ENCODE measurements around the gene ZNF844. TPM values are rescaled to one million over a fixed set of nuclear protein-coding genes. Genes with fewer than 3 reads are reported as not detected.
A peak's percentile ranks its signal among the peaks of the same experiment; 100 is the strongest.

Gene ZNF844
- total and polyA plus RNA-seq, 10 of the 15 experiments (the other 5 are each of a cell fraction or from before 2014, with no cell fraction given): 0.16 to 1.1 (median 0.70) TPM

DNA sequence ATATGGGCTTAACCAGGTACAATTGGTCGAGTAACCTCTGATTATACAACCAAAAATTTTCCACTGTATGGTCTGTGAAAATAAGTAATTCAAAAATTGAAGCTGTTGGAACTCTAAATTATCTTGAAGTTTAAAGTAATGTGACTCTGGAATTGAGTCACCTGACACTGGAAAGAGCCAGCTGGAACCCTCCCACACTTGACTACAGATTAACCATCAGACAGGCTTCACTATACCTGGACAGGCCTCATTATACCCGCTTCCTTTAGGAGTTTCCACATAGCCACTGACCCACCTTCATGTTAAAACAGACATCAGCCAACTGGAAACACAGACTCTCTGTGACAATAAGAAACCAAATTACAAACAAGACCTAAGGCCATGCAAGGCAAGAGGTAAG is 30.3 kb upstream of the ZNF844 start (continued):
- TF ChIP-seq EED (IDR thresholded peaks at IDR 0.05; ENCODE audit: low read depth): no peak

DNA sequence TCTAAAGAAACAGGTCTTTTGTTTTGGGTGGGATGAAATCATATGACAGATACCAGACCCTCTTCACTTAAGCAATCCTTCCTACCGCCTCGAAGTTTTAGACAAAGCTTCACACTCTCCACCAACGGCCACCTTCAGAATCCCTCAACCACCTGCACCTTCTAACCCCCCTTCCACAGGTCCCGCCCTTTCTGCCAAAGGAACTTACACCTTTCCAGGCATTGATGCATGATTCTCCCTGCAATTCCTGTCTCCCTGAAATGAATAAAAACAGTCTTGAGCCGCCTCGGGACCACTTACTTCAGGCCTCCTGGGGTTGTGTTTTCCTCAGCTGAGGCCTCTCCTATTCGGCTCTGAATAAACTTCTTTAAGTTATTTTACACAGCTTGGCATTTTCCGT is 29.9 kb upstream of the ZNF844 start:
- no TSS peak for BruUV-seq (replicated peaks)
- Histone ChIP-seq H3K27ac (ENCODE audit: control insufficient read depth, insufficient read depth) (no peak overlapping the region; the same call in 1 of the 2 replicates), H3K9me3 (replicated peaks; ENCODE audit: control insufficient read depth, insufficient read depth, low read length) (no peaks in the 10 kb centered on the region; the same call in 2 of the 3 replicates), H3K27me3 (replicated peaks in 1 of 2; ENCODE audit: control insufficient read depth in 2 of 2, insufficient read depth in 2 of 2, low read length in 1 of 2) (no peaks in the 10 kb centered on the region), H3K9ac (ENCODE audit: control insufficient read depth, insufficient read depth, low read length) (peak overlapping the region; percentile 87; the same call in 1 of the 2 replicates), H3K36me3 (ENCODE audit: control insufficient read depth in 2 of 2, insufficient read depth in 2 of 2, low read length in 1 of 2) (no peaks in the 10 kb centered on the region), H2AFZ (ENCODE audit: control insufficient read depth, low read depth, low read length) (no peak overlapping the region), H4K20me1 (ENCODE audit: control insufficient read depth, insufficient read depth) (no peaks in the 10 kb centered on the region), H3K79me2 (ENCODE audit: control insufficient read depth, insufficient read depth, low read length) (no peaks in the 10 kb centered on the region; the same call in none of the 2 replicates), H3K4me3 (peak overlapping the region; percentile 78), H3K4me1 (ENCODE audit: control insufficient read depth, insufficient read depth, low read length) (no peaks in the 10 kb centered on the region), H3K4me2 (ENCODE audit: control insufficient read depth, insufficient read depth) (peak overlapping the region; percentile 82)
- POLR2A ChIA-PET: no interaction called here
- SMC1A ChIA-PET (ENCODE audit: uncharacterized antibody, unreplicated experiment): interaction anchor here (0.9 to 1.0 kb wide), 2 partner anchors 43 to 47 kb away, joined by 3 read pairs; no protein-coding TSS in a partner anchor
- CTCF ChIA-PET: interaction anchor here (0.5 to 3.0 kb wide), 4 partner anchors 19 to 110 kb away, joined by 3 to 14 read pairs (median 4); partner anchors contain the start of genes ZNF700 and ZNF763
- RAD21 ChIA-PET (ENCODE audit: unreplicated experiment): interaction anchor here (1.0 kb wide), 1 partner anchor 71 kb away, joined by 3 read pairs; no protein-coding TSS in a partner anchor
- intact Hi-C loops (cut with micrococcal nuclease; ENCODE audit: unreplicated experiment) (no loop called here), in situ Hi-C loops (cut with MboI) (no loop called here)
- FAIRE-seq (no peak), DNase-seq (ENCODE audit: low read depth, low spot score) (no peak), ATAC-seq (no peak)
- WGBS (ENCODE audit: insufficient coverage, insufficient replicate concordance, low lambda C conversion rate, missing lambda C conversion rate): 96% methylated on average over 8 of the region's 8 CpGs
- no peak for TF ChIP-seq CHD4 (IDR thresholded peaks at IDR 0.05)
- TF ChIP-seq HCFC1 (IDR thresholded peaks at IDR 0.05; ENCODE audit: low read length): no peak
- no peak for TF ChIP-seq HDGF (IDR thresholded peaks at IDR 0.05)
- TF ChIP-seq SPI1 (IDR thresholded peaks at IDR 0.05; ENCODE audit: borderline replicate concordance, insufficient read depth, low read depth, low read length): no peak
- TF ChIP-seq CHD2 (IDR thresholded peaks at IDR 0.05; ENCODE audit: borderline replicate concordance, low read depth, low read length): no peak
- TF ChIP-seq BMI1 (IDR thresholded peaks at IDR 0.05; ENCODE audit: borderline replicate concordance): no peak
- no peak for TF ChIP-seq IRF4 (IDR thresholded peaks at IDR 0.05; ENCODE audit: low read depth, low read length)
- no peak for TF ChIP-seq BCL11A (IDR thresholded peaks at IDR 0.05; ENCODE audit: low read depth, low read length)
- no peak for TF ChIP-seq ZNF384 (IDR thresholded peaks at IDR 0.05; ENCODE audit: borderline replicate concordance, low read depth, low read length)
